ENCODE results near the gene ACTG1. TPM values are rescaled to one million over a fixed set of nuclear protein-coding genes. Genes with fewer than 3 reads are reported as not detected.

The ACTG1 gene
- total and polyA plus RNA-seq, 2 of the 13 experiments (the other 11 are each of a cell fraction or from before 2014, with no cell fraction given) = 973 to 1,138 TPM

DNA sequence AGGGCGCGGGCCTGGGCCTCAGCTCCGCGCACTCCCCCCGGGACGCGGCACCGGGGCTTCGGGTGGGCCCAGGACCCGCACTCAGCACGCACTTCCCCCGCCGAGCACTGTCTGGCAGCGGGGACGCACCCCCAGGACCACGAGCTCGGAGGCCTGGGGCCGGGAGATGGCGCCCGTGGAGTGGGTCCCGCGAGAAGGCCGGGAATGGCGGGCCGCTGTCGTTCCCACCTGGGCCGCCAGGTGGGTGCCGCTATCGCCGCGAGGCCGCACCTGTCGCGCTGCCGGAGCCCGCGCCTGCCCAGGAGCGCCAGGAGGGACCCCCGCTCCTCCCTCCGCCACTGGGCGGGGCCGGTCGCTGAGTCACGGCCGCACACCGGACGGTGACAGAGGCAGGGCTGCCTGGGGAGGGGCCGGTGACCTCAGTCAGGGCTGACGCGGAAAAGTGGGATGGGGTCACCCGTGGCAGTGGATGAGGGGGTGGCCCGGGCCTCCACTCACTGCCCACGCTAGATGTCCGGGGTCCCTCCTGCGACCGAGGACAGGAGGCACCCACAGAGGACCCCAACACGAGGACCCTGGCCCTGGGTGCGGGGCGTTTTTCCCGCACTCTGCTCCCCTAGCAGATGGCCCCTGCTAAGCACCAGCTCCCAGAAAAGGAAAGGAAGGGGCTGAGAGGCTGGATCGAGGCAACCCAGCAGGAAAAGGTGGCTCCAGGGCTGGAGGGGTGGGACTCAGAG, 6.9 kb upstream of the ACTG1 start (continued):
- TF ChIP-seq ZSCAN9 (CRISPR knock-in tag; IDR thresholded peaks at IDR 0.05; ENCODE audit: borderline replicate concordance) (no peak), KDM5B (CRISPR knock-in tag; IDR thresholded peaks at IDR 0.05; ENCODE audit: borderline replicate concordance) (peak; percentile 70; the same call in 1 of the 2 replicates), HNRNPL (IDR thresholded peaks at IDR 0.05; ENCODE audit: low read depth, low read length) (no peak), ZNF136 (CRISPR knock-in tag; IDR thresholded peaks at IDR 0.05; ENCODE audit: low read depth) (no peak), CREB1 (IDR thresholded peaks at IDR 0.05) (peak; percentile 23; the same call in 1 of the 2 replicates), CREB1 (CRISPR knock-in tag; IDR thresholded peaks at IDR 0.05) (no peak), CBX1 (IDR thresholded peaks at IDR 0.05; ENCODE audit: low read depth) (no peak), ZBTB39 (CRISPR knock-in tag; IDR thresholded peaks at IDR 0.05) (peak; percentile 34; the same call in 1 of the 2 replicates), MAFG (CRISPR knock-in tag; IDR thresholded peaks at IDR 0.05) (no peak), ZNF761 (CRISPR knock-in tag; conservative IDR thresholded peaks at IDR 0.05) (peak; percentile 96; the same call in 1 of the 2 replicates), ISX (CRISPR knock-in tag; conservative IDR thresholded peaks at IDR 0.05) (no peak), NFIB (CRISPR knock-in tag; IDR thresholded peaks at IDR 0.05; ENCODE audit: borderline replicate concordance) (no peak), NCOA2 (CRISPR knock-in tag; IDR thresholded peaks at IDR 0.05) (no peak), DMAP1 (CRISPR knock-in tag; IDR thresholded peaks at IDR 0.05) (peak; percentile 32; the same call in 1 of the 2 replicates), ZNF24 (IDR thresholded peaks at IDR 0.05) (no peak), ZNF354B (CRISPR knock-in tag; IDR thresholded peaks at IDR 0.05) (0 out of 2 replicates have a peak, but pooled peaks have one; percentile 24), POLR2AphosphoS5 (IDR thresholded peaks at IDR 0.05; ENCODE audit: low read depth, low read length) (no peak), NCOA1 (CRISPR knock-in tag; IDR thresholded peaks at IDR 0.05) (no peak), HNRNPH1 (optimal IDR thresholded peaks at IDR 0.05; ENCODE audit: low read depth, low read length) (no peak)
- TF ChIP-seq, protein P1, sequence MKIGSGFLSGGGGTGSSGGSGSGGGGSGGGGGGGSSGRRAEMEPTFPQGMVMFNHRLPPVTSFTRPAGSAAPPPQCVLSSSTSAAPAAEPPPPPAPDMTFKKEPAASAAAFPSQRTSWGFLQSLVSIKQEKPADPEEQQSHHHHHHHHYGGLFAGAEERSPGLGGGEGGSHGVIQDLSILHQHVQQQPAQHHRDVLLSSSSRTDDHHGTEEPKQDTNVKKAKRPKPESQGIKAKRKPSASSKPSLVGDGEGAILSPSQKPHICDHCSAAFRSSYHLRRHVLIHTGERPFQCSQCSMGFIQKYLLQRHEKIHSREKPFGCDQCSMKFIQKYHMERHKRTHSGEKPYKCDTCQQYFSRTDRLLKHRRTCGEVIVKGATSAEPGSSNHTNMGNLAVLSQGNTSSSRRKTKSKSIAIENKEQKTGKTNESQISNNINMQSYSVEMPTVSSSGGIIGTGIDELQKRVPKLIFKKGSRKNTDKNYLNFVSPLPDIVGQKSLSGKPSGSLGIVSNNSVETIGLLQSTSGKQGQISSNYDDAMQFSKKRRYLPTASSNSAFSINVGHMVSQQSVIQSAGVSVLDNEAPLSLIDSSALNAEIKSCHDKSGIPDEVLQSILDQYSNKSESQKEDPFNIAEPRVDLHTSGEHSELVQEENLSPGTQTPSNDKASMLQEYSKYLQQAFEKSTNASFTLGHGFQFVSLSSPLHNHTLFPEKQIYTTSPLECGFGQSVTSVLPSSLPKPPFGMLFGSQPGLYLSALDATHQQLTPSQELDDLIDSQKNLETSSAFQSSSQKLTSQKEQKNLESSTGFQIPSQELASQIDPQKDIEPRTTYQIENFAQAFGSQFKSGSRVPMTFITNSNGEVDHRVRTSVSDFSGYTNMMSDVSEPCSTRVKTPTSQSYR (CRISPR knock-in tag; IDR thresholded peaks at IDR 0.05; ENCODE audit: borderline replicate concordance) = peak; percentile 4; the same call in 1 of the 2 replicates
- TF ChIP-seq, protein P2, sequence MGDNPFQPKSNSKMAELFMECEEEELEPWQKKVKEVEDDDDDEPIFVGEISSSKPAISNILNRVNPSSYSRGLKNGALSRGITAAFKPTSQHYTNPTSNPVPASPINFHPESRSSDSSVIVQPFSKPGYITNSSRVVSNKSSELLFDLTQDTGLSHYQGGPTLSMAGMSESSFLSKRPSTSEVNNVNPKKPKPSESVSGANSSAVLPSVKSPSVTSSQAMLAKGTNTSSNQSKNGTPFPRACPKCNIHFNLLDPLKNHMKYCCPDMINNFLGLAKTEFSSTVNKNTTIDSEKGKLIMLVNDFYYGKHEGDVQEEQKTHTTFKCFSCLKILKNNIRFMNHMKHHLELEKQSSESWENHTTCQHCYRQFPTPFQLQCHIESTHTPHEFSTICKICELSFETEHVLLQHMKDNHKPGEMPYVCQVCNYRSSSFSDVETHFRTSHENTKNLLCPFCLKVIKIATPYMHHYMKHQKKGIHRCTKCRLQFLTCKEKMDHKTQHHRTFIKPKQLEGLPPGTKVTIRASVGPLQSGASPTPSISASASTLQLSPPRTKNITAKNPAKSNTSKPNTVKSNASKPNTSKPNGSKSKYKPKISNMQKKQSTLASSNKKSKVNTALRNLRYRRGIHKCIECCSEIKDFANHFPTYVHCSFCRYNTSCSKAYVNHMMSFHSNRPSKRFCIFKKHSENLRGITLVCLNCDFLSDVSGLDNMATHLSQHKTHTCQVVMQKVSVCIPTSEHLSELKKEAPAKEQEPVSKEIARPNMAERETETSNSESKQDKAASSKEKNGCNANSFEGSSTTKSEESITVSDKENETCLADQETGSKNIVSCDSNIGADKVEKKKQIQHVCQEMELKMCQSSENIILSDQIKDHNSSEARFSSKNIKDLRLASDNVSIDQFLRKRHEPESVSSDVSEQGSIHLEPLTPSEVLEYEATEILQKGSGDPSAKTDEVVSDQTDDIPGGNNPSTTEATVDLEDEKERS (CRISPR knock-in tag; IDR thresholded peaks at IDR 0.05) = no peak
- TF ChIP-seq, protein P3, sequence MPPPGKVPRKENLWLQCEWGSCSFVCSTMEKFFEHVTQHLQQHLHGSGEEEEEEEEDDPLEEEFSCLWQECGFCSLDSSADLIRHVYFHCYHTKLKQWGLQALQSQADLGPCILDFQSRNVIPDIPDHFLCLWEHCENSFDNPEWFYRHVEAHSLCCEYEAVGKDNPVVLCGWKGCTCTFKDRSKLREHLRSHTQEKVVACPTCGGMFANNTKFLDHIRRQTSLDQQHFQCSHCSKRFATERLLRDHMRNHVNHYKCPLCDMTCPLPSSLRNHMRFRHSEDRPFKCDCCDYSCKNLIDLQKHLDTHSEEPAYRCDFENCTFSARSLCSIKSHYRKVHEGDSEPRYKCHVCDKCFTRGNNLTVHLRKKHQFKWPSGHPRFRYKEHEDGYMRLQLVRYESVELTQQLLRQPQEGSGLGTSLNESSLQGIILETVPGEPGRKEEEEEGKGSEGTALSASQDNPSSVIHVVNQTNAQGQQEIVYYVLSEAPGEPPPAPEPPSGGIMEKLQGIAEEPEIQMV (CRISPR knock-in tag; IDR thresholded peaks at IDR 0.05; ENCODE audit: low read depth) = 0 out of 2 replicates have a peak, but pooled peaks have one; percentile 55
